Left kidney (tissue), 2 donors: ENCODE measurements around the gene TRIP6. TPM values are rescaled to one million over a fixed set of nuclear protein-coding genes. Genes with fewer than 3 reads are reported as not detected.

Source experiments
- DNase-seq: peaks from one replicate; pipeline ENCODE4 v3.0.0-alpha.2; 2013
- polyA plus RNA-seq: library from polyadenylated mRNA; unstranded; fragments of 120-200 nt; gene quantifications from one replicate; pipeline ENCODE4 v1.2.1, GENCODE V29; 2013; ENCODE audit not compliant: insufficient read length

The TRIP6 gene
- polyA plus RNA-seq, 1 donor, result 67.8 TPM

DNA sequence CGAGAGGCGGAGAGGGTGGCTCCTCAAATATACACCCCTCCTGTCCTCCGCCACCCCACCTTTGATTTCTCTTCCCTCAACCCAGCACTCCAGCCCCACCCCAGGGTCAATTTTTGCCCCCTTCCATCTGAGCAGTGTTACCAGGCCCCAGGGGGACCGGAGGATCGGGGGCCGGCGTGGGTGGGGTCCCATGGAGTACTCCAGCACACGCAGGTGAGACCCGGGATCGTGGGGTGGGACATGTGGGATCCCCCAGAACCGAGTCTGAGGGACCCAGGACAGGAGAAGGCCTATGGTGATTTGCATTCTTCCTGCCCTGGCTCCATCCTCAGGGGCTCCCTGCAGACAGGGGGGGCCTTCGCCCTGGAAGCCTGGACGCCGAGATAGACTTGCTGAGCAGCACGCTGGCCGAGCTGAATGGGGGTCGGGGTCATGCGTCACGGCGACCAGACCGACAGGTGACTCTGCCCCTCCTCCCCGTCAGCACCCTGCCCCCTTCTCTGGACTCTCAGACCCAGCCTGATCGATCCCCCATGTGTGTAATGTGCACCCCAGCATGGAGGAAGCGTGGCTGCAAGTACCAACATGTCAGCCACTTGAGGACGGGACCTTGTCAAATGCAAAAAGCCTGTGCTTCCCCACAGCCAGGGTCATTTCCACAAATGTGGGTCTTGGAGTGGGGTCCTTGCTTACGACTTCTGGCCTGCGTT lies 744 bp downstream of the TRIP6 start:
- no peak for DNase-seq

DNA sequence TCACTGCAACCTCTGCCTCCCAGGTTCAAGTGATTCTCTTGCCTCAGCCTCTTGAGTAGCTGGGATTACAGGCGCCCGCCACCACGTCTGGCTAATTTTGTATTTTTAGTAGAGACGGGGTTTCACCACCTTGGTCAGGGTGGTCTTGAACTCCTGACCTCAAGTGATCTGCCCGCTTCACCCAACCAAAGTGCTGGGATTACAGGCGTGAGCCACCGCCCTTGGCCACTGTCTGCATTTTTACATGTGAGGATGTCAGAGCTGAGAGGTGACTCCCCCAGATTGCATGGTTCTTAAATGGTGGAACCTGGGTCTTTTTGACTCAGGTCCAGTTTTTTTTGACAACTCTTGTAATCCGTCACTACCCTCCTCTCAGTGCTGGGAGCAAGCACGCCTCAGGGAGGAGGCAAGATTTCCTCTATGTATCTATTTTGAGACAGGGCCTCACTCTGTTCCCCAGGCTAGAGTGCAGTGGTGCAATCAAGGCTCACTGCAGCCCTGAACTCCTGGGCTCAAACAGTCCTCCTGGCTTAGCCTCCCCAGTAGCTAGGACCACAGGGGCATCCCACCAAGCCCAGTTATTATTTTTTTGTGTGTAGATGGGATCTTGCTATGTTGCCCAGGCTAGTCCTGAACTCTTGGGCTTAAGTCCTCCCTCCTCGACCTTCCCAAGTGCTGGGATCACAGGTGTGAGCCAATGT lies 6.6 kb downstream of the TRIP6 start:
- no peak for DNase-seq

DNA sequence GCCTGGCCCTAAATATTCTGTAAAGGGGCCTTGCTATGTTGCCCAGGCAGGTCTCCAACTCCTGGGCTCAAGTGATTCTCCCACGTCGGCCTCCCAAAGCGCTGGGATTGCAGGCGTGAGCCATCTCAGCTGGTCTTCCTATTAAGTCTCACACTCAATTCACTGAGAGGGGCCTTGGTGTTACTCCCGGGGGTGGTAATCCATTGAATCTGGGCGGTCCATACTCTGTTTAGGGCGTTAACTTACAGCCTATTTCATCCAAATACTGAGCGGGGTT lies 7.1 kb downstream of the TRIP6 start:
- DNase-seq, result no peak

DNA sequence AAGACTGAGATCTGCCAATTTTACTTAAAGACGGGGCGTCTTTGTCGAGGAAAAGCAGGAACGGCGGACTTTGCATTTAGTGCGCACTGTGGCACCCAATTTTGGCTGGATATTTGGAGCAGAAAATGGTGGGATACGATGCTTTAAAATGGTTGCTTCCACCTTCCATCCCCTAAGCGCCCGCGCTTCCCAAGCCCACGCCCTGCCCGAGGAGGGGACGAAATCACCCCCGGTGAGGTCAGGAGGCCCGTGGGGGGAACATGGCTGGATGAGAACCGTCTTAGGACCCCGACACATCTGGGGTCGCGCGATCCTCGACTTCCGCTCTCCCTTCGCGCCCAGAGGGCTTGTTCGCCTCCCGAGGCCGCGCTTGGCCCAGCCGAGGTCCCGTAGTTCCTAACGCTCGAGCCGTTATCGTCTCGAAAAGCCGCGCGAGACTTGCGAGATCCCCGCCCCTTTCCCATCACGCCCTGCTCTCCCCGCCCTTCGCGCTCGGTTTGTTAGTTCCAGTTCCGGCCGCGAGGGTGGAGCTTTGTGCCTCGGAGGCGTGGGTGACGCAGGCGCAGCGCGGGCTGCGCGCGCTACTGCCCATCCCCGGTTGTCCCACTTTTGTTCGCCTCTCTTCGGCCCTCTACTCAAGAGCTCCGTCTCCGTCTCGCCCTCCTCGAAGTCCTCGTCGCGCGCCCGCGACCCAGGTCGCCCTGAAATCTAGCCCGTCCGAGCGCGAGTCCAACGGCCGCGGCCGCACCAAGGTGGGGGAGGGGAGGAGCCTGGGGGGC lies 7.6 kb downstream of the TRIP6 start, which contains the start of gene SRRT:
TSS of gene SRRT (plus strand) at position 527 of the 779 bp plus-strand sequence. CDS start 488 bp downstream, outside the sequence.
- DNase-seq, result peak; percentile 99

DNA sequence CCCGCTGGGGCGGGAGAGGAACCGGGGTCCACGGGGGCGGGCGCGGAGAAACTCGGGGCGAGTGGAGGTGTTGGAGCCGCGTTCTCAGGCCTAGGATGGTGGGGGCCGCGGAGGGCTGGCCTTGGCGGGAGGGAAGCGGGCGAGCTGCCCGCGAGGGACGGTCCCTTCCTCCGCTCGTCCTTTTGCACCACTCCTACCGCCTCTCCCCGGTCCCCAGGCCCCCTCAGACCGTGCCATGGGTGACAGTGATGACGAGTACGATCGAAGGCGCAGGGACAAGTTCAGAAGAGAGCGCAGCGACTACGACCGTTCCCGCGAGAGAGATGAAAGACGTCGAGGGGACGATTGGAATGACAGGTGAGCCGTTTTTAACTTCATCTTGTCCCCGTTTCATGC lies 8.2 kb downstream of the TRIP6 start:
- no peak for DNase-seq

DNA sequence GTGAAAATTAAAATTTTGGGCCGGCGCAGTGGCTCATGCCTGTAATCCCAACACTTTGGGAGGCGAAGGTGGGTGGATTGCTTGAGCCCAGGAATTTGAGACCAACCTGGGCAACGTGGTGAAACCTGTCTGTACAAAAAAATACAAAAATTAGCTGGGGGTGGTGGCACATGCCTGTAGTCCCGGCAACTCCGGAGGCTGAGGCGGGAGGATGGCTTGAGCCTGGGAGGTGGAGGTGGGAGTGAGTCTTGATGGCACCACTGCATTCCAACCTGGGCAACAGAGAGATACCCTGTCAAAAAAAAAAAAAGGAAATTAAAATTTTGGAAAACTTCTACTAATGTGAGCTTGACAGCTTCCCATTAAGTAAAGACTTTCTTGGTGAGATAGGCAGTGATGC lies 10.8 kb downstream of the TRIP6 start:
- no peak for DNase-seq

DNA sequence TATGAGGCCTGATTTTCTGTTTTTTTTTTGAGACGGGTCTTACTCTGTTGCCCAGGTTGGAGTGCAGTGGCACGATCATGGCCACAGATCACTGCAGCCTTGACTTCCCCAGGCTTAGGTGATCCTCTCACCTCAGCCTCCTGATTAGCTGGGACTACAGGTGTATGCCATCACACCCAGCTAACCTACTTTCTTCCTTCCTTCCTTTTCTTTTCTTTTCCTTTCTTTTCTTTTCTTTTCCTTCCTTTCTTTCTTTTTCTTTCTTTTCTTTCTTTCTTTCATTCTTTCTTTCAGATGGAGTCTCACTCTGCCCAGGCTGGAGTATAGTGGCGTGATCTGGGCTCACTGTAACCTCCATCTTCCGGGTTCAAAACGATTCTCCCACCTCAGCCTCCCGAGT lies 11.5 kb downstream of the TRIP6 start:
- DNase-seq, result no peak

DNA sequence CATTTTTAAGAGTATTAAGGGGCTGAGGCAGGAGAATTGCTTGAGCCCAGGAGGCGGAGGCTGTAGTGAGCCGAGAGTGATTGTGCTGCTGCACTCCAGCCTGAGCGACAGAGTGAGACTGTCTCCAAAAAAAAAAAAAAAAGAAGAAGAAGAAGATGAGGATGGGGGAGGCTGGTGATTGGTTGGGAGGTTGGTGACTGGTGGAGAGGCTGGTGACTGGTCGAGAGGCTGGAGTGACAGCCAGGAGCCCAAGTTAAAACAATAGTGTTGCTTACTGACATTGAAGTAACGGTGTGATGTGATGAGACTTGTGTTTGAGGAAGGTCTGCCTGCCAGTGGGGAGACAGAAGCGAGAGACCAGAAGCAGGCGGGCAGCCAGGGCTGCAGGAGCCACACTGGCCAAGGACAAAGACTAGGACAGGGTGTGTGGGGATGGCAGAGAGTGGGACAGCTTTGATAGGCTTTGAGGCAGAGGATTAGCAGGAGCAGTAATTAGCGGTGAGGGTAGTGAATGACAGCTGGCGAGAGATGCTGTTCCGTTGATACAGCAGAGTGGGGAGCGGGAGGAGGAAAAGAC lies 12.6 kb downstream of the TRIP6 start:
- no peak for DNase-seq

DNA sequence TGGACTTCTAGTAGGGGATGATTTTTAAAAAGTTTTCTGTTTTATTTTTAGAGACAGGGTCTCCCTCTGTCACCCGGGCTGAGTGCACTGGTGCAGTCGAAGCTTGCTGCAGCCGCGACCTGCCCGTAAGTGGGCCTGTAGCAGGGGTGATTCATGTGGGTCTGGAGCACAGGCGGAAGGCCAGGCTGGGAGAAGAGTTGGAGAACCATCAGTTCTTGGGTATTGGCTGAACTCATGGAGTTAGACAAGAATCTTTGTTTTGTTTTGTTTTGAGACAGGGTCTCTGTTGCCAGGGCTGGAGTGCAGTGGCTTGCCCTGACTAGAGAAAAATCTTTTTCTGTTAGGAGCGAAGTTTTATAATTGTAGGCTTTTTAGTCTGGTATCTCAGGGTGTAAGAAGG lies 13.5 kb downstream of the TRIP6 start:
- no peak for DNase-seq

DNA sequence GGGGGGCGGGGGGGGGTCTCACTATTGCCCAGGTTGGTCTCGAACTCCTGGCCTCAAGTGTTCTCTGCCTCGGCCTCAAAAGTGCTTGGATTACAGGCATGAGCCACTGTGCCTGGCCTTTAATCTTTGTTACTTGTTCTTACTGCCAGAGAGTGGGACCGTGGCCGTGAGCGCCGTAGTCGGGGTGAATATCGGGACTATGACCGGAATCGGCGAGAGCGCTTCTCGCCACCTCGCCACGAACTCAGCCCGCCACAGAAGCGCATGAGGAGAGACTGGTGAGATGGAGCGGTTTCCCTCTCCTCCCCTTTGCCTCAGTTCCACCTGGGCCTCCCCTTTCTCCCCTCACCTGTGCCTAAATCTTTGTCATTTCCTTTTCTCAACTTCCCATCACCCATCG lies 13.9 kb downstream of the TRIP6 start:
- DNase-seq, result no peak

DNA sequence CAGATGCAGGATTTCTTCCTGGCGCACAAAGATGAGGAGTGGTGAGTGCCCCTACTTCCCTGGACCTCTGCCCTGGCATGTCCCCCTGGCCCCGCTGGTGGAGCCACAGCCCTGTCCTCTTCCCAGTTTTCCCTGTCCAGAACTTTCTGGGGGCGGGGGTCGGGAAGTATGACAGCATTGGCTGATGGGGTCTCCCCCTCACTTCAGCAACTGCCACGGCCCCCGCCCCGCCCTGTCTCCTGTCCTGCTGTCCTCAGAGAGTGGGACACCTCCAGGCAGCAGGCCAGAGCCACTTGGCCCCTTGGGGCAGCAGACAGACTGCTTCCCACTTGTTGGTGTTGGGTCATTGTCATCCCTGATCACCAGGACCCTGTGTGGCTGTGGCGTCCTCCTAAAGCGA lies 15.0 kb downstream of the TRIP6 start:
- DNase-seq, result no peak

DNA sequence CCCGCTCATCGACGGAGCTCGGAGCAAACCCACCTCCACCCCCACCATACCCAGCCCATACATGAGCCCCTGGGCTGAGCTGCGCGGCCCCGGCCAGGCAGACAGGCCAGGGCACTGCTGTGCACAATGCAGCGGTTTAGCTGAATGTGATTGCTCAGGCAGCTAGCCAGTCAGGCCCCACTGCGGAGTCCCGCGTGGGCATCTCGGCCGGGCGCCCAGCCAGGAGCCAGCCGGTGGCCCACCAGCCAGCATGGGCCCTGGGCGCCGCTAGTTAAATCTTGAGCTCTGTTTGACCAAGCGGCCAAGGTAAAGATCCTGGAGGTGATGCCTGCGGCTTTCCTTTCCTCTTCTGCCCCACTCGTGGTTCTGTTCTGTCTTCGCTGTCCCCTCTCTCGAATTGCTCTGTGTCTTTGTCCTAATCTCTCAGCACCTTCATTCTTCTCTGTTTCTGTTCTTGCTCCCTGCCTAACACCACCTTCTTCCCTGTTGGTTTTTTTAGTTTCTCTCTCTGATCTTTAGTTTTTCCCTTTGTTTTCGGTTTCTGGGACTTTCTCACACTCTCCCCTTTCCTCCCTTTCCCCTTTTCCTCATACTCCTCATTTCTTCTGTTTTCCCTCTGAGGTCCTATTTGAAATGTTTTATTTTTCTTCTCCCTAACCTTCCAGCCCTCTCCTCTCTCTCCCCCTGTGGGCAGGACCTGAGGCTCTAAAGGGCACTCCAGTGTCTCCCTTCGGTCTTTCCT lies 15.8 kb downstream of the TRIP6 start:
- no peak for DNase-seq

DNA sequence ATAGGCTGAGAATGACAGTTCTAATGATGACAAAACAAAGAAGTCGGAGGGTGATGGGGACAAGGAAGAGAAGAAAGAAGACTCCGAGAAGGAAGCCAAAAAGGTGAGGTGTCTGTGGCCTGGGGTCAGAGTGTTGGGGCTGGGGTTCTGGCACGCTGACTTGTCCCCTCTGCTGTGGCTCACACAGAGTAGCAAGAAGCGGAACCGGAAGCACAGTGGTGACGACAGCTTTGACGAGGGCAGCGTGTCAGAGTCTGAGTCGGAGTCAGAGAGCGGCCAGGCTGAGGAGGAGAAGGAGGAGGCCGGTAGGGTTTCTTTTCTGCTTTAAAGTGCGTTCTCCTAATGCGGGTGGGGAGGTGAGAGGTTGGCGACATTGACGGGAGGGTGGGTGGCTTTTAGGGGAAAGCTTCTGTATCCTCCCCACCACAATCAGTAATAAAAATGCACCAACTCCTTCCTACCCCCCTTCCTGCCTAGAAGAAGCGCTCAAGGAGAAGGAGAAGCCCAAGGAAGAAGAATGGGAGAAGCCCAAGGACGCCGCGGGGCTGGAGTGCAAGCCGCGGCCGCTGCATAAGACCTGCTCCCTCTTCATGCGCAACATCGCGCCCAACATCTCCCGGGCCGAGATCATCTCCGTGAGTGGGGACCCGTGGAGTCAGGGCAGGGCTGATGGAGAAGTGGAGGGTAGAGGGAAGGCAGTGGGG lies 17.7 kb downstream of the TRIP6 start:
- no peak for DNase-seq

DNA sequence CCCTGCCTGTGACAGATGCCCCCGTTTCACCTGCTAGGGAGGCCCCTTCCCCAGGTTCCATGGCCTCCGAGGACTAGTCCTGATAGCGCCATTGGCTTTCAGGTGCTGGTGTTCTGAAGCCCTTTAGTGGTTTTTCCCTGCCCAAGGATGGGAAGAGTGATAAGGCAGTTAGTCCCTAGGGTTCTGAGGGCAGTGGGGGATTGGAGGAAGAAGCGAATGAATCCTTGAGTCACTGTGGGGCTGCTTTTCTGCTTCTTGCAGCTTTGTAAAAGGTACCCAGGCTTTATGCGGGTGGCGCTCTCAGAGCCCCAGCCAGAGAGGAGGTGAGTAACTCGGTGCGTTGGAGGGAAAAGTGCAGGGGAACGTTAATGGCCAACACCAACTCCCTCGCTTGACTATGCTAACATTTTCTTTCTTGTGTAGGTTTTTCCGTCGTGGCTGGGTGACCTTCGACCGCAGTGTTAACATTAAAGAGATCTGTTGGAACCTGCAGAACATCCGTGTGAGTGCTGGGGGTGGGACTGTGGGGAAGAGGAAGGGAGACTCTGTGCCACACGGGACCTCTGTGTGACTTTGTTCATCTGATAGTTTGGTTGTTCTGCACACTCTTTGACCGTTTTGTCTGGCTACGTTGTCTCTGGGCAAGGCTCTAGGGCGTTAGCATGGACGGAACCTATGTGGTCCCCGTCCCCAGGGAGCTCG lies 18.4 kb downstream of the TRIP6 start:
- DNase-seq, result no peak

DNA sequence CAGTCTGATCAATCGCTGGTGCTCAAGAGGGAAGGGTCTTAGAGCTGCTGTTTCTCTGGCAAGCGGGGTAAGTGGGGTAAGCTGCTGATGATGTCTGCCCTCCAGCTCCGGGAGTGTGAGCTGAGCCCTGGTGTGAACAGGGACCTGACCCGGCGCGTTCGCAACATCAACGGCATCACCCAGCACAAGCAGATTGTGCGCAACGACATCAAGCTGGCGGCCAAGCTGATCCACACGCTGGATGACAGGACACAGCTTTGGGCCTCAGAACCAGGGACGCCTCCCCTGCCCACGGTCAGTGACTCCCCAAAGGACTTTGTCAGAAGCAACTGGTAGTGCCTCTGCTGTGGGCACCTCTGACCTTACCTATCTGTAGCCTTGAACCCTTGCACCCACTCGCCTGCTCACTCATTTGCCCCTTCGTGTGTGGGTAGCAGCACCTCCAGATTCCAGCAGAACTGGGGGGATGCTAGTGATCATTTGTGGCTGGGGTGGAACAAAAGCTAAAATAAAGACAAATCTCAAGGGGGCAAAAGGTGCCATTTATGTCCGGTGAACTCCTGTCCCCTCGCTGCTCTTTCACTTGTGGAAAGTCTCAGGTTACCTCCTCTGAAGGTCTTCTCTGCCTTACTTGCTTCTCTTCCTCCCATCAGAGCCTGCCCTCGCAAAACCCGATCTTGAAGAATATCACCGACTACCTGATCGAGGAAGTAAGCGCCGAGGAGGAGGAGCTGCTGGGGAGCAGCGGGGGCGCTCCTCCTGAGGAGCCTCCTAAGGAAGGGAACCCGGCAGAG lies 19.2 kb downstream of the TRIP6 start:
- no peak for DNase-seq

DNA sequence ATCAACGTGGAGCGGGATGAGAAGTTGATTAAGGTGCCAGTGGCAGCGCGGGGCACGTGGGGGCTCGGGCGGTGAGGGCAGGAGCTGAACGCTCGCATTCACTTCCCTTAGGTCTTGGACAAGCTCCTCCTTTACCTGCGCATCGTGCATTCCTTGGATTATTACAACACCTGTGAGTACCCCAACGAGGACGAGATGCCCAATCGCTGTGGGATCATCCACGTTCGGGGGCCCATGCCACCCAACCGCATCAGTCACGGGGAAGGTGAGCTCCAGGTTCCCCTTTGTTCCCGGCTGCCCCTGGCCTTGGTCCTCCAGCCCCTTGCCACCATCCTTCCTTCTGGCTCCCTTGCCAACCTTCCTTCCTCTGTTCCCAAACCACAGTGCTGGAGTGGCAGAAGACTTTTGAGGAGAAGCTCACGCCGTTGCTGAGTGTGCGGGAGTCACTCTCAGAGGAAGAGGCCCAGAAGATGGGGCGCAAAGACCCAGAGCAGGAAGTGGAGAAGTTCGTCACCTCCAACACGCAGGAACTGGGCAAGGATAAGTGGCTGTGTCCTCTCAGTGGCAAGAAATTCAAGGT lies 19.8 kb downstream of the TRIP6 start:
- DNase-seq, result no peak

DNA sequence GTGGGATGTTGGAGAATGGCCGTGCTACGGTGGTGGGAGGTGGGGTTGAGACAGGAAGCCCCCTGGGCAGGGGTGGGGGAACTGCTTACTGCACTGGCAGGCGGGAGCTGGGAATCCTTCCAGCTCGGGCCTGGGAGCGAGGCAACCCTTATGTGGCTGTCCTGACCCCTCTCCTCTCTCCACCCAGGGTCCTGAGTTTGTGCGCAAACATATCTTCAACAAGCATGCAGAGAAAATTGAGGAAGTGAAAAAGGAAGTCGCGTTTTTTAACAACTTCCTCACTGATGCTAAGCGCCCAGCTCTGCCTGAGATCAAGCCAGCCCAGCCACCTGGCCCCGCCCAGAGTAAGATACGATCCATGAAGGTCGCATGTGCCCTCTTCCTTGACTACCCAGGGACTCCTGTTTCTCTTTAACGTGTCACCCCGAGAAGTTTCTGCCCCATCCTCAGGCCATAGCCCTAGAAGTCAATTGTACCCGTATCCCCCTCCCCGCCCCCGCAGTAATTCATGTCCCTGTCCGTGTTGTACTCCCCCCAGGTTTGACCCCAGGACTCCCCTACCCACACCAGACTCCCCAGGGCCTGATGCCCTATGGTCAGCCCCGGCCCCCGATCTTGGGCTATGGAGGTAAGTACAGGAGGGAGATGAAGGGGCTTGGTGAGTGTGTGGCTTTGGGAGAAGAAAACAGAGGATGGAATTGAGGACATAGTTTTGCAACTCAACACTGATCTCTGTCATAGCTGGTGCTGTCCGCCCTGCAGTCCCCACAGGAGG lies 20.5 kb downstream of the TRIP6 start:
- no peak for DNase-seq

DNA sequence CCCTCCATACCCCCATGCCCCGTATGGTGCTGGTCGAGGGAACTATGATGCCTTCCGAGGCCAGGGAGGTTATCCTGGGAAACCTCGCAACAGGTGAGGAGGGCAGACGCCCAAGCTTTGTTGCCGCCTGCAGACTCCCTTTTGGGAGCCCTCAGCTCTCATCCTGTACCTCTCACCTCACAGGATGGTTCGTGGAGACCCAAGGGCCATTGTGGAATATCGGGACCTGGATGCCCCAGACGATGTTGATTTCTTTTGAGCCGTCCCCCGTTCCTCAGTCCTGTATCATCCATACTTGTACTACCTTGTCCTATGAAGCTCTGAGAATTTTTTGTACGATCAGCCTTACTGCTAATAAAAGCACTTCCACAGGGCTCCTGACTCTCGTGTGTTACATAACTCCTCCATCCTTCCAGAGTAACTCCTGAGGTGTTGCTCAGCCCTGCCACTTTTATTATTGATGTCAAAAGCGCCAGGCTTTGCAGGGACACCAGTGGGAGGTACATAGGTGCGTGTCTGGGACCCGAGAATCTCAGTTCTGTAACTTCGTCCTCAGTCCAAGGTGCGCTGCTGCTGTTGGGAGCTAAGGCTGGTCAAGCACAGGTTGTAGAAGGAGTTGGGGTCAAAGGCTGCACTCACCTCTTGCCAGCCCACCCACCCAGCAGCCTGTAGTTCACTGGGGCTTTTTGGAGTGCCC lies 21.3 kb downstream of the TRIP6 start:
- no peak for DNase-seq
